Neural cell (in vitro differentiated cells): ENCODE results near the gene DPEP2NB.

Source experiments
- POLR2AphosphoS5 ChIP-seq: IDR thresholded peaks from 2 replicates; pipeline ENCODE4 v1.6.1; 2012
- TAF1 ChIP-seq: IDR thresholded peaks from 2 replicates; pipeline ENCODE4 v1.6.1; 2012; ENCODE audit warnings: low read depth
- TF ChIP-seq, protein P1 (sequence below): fragments of 450-650 bp; IDR thresholded peaks from 2 replicates; pipeline ENCODE4 v1.5.1; 2014; ENCODE audit warnings: antibody characterized with exemption, mild to moderate bottlenecking, moderate library complexity; ENCODE audit not compliant: poor library complexity, severe bottlenecking

- TF ChIP-seq, protein P1, sequence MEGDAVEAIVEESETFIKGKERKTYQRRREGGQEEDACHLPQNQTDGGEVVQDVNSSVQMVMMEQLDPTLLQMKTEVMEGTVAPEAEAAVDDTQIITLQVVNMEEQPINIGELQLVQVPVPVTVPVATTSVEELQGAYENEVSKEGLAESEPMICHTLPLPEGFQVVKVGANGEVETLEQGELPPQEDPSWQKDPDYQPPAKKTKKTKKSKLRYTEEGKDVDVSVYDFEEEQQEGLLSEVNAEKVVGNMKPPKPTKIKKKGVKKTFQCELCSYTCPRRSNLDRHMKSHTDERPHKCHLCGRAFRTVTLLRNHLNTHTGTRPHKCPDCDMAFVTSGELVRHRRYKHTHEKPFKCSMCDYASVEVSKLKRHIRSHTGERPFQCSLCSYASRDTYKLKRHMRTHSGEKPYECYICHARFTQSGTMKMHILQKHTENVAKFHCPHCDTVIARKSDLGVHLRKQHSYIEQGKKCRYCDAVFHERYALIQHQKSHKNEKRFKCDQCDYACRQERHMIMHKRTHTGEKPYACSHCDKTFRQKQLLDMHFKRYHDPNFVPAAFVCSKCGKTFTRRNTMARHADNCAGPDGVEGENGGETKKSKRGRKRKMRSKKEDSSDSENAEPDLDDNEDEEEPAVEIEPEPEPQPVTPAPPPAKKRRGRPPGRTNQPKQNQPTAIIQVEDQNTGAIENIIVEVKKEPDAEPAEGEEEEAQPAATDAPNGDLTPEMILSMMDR, result no peak
- TF ChIP-seq POLR2AphosphoS5 (no peak), TAF1 (no peak)
These were observed 39.7 kb upstream of the DPEP2NB start for GRCh38 chr16:68055395-68055794.
